DMS 273 (cell line): ENCODE data around the gene SNAP23.

Experiments
- DNase-seq: peaks from one replicate; lab custom pipeline; 2025; ENCODE audit not compliant: unreplicated experiment; lab: John Stamatoyannopoulos, UW

SNAP23 gene

DNA sequence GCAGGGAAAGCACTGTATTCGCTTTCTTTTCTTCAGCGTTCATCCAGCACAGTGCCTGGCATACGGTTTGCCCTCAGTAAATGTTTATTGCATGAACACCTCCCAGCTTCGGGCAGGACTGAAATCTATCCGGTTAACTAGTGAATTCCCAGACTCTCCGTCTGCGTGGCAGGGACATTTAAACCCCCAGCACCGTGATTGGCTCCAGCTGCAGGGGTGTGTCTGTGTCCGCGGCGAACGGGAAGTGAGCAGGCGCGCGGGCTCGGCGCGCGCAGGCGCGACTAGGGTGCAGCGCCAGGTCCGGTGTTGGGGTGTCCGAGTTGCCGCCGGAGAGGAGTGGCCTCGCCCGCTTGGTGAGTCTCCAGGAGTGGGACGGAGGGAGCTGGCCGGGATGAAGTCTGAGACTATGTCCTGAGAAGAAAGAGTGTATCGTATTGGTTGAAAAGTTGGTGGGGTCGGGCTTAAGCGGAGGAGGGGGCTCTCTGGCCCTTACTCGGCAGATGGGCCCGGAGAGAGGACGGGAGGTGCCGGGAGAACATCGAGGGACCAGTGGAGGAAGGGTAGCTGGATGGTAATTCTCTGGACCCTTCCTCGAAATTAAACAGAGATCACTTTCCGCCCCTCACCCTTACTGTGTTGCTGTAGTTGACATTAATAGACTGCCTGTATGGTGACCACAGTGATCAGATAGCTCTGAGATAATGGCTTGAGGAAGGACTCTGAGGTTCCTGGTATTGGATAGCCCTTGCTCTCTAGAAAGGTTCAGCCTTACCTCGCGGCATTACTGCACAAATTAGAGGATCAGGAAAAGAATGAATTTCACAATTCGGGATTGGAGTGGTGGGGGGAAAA lies at the start of gene SNAP23:
TSS of gene SNAP23 (plus strand) at position 274 of the 852 bp plus-strand sequence. CDS start 16,213 bp downstream, outside the sequence.
- DNase-seq = peak; percentile 94

DNA sequence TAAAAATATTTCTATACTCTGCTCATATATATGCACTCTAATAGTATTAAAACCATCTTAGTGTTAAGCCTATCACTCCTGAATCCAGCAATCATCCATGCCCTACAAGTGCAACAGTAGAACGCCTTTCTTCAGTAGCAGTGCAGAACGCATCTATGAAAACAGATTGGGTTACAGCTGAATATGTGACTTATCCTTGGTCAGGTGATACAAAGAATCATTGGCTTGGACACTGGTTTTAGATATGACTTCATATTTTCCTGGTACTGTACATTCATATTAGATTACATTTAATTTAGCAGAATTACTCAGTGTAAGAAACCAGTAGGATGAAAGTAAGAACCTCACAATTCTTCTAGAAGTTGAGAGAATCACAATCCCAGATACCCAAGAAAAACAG lies 47.8 kb upstream of the SNAP23 start:
- DNase-seq = no peak

DNA sequence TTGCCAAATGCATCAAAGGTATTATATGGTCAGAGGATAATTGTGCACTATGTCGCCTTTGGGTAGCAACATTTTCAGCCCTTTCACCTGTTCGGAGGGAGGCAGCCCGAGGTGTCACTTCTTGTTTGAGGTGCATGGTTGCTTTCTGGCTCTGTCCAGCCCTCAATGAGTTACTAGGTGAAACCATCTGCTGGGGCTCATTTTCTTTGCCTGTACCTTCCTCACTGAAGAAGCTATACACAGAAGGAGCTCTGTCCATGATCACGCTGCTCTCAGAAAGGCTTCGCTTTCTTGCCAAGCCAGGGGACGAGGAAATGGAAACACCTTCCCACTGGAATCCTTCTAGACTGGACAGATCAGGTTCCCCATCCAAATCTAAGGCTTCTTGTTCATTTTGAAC lies 47.2 kb upstream of the SNAP23 start:
- no peak for DNase-seq

- no peak for DNase-seq
These were observed 45.5 kb upstream of the SNAP23 start for GRCh38 chr15:42449770-42450424.

DNA sequence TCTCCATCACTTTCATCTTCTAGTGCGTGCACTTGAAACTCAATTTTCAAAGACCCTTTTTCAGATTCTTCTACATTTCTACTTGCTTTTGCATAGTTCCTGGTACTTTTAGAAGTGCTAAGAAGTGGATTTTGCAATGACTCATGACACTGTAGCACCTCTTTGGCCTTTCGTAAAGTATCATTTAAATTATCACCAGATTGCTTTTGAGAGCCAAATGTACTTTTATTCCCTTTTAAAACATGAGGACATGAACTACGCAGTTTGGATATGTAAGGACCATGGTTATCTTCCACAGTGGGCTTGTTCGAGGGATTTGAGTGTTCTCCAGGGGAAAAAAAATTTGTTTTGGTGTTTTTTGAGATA lies 45.0 kb upstream of the SNAP23 start:
- no peak for DNase-seq

DNA sequence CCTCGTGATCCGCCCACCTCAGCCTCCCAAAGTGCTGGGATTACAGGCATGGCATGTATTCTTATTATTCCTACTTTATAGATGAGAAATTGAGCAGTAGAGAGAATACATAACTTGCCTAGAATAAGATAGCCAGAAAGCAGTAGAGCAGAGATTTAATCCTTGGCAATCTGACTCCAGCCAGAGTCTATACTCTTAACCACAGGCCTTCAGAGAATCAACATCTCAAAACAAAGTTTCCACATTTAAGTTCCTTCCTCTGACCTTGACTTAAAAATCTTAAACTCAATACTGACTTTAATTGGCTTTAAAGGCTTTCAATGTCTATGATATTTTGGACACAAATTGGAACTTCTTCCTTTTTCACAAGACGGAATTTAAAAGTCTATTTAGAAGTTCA lies 41.6 kb upstream of the SNAP23 start:
- DNase-seq = no peak

DNA sequence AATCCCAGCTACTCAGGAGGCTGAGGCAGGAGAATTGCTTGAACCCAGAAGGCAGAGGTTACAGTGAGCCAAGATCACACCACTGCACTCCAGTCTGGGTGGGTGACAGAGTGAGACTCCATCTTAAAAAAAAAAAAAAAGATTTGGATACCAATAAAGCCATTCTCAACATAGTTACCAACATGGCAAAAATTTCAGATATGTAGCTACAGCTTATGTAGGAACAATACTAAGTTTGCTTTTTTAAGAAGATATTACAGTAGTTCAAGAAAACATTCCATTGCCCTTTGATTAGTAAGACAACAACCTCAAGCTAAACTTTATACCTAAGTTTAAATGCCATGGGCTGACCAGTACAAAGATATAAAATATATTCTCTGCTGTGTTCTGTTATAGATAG lies 38.9 kb upstream of the SNAP23 start:
- no peak for DNase-seq

DNA sequence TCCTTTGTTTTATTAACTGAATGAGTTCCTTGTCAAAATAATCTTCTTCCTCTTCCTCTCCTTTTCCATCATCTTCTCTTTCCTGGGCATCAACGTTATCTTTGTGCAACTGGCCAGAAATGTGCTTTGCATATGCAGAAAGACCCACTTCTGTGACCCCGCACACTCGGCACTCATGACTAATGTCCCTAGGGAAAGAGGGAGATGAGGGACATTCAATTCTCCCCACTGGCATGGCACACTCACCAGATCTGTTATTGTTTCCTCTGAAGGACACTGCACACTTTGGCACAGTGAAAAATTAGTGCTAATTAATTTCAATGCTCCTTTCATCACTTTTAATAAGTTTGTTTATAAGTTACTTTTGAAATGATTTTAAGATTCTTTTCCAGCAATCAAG lies 38.5 kb upstream of the SNAP23 start:
- DNase-seq = no peak

DNA sequence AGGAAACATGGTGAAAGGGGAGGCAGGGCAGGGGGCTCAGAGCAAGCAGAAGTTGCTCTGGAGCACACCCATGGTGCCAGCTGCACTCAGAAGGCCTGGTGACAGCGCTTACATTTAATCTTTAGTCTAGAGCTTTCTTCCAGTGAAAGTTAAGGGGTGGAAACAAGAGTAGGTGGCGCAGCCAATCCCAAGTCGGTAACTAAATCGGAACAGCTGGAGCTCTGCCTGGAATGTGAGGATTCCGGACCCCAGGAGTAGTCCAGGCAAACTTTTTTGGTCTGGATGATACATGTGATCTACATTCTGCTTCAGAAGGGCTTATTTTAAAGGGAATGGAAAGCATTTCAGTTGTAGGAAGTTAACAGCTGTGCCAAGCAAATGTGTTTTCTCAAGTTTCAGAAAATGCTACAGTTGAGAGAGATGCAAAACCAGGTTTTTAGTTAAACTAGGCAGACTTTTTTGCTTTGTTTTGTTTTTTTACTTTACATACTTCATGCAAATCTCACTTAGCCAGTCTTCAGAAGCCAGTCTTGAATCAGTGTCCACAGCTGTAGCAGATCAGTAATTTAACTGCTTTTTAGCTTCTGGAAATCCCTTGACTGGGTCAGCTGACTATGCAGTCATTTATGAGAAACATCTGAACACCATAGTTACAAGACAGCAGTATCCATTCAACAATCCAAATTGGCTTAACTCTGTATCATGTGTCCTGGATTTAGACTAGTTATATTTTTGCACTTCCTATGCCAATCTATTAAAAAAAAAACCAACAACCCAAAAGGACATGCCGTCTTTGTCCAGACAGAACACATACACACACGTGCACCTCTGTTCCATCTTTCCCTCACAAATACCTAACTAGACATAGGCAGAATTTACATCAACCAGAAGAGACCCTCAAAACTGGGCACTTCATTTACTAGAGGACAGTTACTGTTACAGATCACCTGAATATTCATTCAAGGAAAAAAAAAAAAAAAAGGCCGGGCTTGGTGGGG lies 37.7 kb upstream of the SNAP23 start:
- DNase-seq = peak; percentile 79

GRCh38 chr15:42461261-42461660 lies 34.2 kb upstream of the SNAP23 start:
- DNase-seq = no peak

GRCh38 chr15:42465520-42466259 lies 29.7 kb upstream of the SNAP23 start:
- no peak for DNase-seq

GRCh38 chr15:42471002-42471401 lies 24.4 kb upstream of the SNAP23 start:
- no peak for DNase-seq

- DNase-seq = no peak
These were observed 20.6 kb upstream of the SNAP23 start for GRCh38 chr15:42474827-42475226.

DNA sequence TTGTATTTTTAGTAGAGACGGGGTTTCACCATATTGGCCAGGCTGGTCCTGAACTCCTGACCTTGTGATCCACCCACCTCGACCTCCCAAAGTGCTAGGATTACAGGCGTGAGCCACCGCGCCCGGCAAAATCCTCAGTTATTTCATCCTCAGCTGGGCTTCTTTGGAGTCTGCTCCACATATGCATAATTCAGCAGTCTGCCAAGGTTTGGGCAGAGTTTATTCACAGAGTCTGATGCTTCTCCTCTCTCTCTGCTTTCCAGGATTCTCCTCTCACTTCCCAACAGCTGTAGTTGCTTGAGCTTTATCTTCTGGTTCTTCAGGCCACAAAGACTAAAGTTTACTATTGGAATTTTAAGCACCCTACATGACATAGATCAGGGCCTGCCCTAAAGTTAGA lies 12.7 kb upstream of the SNAP23 start:
- DNase-seq = no peak

GRCh38 chr15:42483677-42484076 lies 11.8 kb upstream of the SNAP23 start:
- no peak for DNase-seq

DNA sequence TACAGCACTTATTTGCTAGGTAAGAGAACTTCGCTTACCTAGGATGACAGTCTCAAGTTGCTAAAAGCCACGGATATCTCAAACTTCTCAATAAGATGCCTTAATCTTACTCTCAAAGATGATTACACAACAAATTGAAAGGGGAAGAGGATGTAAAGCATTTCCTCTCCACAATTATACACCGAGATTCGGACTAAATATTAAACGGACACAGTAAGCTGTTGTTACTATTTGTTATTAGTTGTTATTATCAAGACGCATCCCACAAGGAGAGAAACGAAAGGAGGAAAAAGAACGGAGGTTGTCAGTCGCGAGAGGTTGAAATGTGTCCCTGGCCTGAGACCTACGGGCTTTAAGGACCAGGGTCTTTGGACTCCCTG lies 5.2 kb upstream of the SNAP23 start:
- no peak for DNase-seq

- peak; percentile 91 for DNase-seq
These were observed 4.5 kb upstream of the SNAP23 start, which contains the start of gene ZNF106 for GRCh38 chr15:42490671-42491538. Gene ZNF106 (minus strand): TSS chr15:42491141. CDS start chr15:42472289, 18,852 bp downstream.

- no peak for DNase-seq
These were observed 3.8 kb upstream of the SNAP23 start for GRCh38 chr15:42491539-42492225.

DNA sequence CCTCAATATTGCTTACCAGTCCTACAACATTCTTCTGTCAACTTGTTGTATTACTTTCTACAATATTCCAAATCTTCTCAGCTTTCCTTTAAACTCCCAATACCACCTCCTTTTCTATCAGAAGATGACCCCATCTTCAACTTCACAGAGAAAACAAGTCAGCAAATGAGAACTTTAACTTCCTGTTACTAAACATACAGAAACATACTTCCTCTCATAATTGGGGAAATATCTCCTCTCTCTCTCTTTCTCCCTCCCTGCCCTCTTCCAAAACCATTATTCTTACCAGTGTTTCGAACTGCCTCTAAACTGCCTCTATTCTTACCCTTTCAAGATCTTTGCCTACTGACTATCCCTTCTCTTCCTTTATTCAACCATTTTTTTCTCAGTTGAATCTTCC lies 1.8 kb upstream of the SNAP23 start:
- no peak for DNase-seq
